Stimulated activated CD8-positive, alpha-beta memory T cell treated with anti-CD3 and anti-CD28 coated beads, Interleukin-7, amount 100 ng/mL, for 4 hours (primary cell): ENCODE results near the gene ALDH7A1.
"Not testable (repeated sequence)": the region's sequence is repeated elsewhere in the genome, so short reads cannot be mapped to it uniquely, and the experiment has no call there.

Source experiments
- DNase-seq, 2 donors: peaks; one replicate each; pipeline ENCODE4 v3.0.0-alpha.2; 2020; ENCODE audit warnings: low read depth in 2 of 2

Gene ALDH7A1

DNA sequence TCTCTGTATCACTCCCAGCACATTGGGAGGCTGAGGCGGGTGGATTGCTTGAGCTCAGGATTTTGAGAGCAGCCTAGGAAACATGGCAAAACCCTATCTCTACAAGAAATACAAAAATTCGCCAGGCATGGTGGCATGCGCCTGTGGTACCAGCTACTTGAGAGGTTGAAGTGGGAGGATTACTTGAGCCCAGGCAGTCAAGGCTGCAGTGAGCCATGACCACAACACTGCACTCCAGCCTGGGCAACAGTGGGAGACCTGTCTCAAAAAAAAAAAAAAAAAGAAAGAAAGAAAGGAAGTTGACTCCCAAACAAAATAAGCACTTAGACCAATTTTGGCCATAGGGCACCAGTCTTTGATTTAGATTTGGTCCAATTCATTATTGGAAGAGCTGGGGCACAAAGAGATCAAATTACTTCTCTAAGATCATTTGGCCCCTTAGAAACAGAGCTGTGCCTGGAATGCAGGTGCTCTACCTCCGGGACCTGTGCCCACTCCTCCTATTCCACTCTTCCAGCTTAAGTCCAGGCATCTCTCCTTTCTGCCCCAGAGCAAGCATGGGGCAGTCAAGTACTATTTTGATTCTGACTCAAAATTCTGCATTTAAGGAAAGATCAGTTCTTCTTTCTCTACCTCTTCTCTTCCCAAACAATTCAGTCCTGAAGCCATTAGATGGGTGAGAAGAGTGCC, 59.0 kb downstream of the ALDH7A1 start:
- DNase-seq = no peak

DNA sequence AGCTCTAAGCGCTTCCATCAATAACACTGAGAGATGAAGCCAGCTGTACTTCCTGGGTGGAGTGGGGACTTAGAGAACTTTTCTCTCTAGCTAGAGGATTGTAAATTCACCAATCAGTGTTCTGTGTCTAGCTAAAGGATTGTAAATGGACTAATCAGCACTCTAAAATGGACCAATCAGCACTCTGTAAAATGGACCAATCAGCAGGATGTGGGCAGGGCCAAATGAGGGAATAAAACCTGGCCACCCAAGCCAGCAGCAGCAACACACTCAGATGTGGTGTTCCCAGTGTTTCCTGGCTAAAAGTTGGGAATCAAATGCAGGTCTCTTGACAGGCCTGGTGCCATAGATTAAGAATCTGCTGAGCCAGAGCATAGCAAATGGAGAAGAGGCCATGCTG, 60.5 kb downstream of the ALDH7A1 start:
- no peak for DNase-seq

DNA sequence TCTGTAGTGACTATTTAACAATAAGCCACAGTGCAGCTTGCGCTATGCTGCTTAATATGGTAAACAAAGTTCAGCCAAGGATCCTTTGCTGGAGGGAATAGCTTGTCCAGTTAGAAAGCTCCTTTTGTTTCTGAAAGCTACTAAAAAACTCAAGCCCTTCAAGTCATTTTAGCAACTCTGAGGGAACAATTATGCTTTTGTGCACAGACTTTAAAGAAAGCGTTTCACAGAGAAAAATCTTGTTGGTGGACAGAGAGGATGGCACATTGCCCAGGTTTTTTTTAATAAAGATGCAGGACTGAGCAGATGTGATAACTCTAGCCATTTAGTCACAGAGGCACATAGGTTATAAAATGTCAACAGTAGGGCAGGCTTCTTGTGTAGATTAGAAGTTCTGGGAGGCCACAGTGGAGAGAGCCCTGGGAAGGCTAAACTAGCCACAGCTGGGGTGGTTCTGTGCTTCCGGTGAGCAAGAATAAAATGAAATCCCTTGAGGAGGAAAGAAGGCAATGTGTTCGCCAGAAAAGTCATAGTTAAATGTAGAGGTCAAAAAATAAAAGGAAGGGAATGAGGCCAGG, 63.4 kb downstream of the ALDH7A1 start:
- no peak for DNase-seq

DNA sequence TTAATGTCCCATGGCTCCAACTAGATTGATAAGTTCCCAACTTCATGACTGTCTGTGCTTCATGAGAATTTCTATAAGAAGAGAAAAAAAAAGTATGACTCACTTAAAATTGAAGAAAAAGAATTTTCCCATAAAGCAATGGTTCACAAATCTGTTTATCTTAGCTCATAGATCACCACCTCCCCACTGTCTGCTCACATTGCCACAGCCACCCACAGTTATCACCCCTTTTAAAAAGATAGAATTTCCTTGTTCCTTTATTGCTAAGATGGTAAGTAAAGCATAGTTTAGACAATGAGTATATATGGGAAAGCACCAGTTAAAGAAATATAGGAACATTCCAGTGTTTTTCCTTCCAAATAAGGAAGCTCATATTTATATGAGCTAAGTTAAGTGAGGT, 67.1 kb downstream of the ALDH7A1 start:
- no peak for DNase-seq

DNA sequence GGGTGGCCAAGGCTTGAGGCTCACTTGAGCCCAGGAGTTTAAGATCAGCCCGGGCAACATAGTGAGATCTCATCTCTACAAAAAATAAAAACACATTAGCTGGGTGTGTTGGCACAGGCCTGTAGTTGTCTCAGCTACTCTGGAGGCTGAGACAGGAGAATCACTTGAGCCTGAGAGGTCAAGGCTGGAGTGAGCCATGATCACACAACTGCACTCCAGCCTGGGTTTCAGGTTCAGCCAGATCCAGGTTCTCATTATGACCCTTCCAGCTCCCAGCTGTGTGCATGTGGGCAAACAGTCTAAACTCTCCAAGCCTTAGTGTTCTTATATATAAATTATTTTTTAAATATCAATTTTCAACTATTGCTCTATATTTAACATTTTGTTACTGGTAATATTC, 67.9 kb downstream of the ALDH7A1 start:
- DNase-seq = no peak

DNA sequence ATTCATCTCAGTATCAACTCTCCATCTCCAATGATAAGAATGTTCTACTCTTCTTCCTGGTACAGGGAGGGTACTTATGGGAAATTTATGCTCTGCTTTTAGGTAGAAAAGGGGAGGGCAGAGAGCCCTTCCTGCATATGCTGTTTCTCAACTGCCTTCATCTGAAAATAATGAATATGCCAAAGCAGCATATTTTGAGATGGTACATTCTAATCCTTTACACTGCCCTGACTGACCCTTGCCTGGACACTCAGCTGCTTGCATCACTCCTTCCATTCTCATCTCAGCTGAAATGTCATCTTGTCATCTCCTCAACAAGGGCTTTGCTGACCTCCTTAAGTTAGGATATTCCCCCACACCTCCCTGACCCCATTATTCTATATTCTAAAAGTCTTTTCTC, 68.5 kb downstream of the ALDH7A1 start:
- DNase-seq = no peak

DNA sequence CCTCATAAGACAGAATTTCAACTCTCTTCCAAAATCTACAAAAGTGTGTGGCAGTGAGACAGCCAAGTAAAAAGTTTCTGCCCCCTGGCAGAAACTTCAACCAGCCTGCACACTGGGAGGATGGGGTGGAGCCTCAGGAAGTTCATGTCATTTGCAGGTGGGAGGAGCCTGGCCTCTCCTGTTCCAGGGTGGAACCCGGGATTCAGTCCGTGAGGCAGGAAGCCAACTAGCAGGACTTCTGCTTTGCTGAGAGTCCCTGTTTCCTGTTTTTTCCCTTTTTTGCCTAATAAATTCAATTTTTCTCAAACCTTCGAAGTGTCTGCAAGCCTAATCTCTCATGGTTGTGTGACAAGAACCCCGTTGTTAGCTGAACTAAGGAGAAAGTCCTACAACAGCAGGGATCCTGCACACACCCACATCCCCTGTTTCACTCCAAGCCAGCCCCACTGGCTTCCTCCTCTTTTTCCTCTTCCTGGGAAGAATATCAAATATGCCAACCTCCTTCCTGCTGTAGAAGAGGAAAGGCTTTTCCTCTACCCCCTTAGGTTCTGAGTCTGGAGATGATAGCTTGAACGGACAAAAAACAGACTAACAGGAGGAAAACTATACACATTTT, 69.3 kb downstream of the ALDH7A1 start:
- no peak for DNase-seq

DNA sequence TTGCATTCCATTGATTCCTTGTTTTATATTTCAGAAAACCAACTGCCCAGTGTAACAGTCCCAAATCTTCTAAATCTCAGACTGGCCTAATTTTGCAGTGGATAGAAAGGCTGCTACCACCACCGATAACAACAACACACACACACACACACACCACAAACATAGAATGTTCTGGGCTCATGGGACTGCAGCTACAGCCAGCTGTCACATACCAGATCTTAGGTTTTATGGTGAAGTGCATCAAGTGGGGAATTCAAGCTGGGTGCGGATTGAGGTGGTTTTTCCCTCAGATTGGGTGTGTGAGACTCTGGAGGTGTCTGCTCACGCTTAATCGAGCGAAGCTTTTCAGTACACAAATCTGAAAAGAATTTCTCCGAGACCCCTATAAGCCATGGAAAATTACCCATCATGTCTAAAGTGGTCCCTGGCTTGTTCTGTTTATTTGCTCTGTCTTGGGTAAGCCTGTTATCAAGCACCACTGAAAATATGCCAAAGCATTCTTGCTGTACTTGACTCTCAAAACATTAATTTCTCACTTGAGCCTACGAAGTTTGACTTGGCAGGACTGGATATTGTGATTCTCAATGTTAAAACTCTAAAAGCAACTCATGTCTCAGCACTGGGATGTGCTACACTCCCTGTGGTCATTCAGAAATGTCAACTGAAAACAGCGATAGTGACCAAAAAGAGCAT, 71.1 kb downstream of the ALDH7A1 start:
- DNase-seq = no peak

DNA sequence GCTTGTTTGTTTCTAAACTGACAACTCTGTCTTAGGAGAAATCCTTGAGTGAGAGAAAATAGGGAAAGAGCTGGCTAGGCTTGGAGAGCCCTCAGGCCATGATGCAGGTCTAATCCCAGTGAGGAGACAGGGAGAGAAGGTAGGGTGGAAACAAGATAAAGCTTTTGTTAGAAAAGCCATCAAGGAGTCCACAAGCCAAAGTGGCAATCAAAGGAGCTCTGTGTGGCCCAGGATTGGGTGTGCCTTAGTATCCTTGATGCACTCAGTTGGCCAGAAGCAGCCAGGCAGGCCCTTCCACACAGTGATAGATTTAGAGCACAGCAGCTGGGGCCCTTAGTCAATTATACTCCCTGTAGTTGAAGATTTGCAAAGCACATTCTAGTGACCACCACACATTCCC, 73.9 kb downstream of the ALDH7A1 start:
- no peak for DNase-seq

DNA sequence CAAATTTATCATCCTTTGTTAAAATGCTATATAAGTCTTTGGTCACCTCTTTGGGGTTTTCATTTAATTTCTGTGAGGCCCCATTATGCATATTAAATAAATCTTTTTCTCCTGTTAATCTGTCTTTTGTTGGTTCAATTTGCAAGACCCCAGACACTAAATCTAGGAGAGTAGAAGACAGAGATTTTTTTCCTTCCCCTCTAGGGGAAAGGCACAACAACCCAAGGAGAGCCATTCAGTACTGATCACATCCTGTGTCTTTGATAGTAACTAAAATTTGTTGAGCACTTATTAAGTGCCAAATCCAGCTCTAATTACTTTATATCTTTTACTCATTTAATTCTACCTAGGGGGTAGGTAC, 74.4 kb downstream of the ALDH7A1 start:
- no peak for DNase-seq

DNA sequence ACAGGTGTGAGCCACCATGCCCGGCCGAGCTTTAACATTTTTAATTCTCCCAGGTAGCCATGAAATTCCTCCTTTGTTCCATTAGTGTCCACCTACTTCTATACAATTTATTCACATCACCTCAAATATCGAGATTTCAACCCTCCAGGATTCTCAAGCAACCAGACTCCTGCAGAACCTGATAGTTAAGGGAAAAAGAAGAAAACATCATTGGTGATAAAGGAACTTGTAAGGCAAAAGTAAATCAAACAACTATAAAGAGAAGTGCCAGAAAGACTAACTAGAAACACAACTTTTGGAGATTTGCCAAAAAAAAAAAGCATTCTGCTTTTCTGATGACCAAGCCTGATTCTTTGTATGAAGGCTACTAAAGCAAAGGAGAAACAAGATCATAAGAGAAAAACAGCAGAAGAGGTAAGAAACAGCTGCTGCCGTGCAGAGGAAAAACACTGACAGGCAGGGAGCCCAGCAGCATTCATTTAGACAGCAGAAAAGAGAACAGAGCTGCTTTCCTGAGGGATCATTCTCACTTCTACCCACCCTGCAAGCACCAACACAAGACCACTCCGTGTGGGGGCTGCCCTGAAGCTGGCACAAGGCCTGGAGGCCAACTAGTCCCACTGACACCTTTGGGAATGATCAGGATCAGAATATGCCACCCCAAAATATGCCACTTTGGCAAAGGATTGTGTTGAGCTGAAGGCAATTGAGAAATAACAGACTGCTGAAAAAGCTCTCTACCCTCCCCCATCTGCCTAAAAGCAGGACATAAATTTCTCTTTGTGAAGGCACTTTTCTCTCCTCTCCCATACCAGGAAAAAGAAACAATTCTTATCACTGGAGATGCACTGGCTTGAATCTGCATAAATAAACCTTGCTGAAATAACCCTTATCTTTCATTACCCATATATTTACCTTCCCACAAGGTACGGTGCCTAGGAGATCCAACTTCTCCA, 75.1 kb downstream of the ALDH7A1 start:
- no peak for DNase-seq

DNA sequence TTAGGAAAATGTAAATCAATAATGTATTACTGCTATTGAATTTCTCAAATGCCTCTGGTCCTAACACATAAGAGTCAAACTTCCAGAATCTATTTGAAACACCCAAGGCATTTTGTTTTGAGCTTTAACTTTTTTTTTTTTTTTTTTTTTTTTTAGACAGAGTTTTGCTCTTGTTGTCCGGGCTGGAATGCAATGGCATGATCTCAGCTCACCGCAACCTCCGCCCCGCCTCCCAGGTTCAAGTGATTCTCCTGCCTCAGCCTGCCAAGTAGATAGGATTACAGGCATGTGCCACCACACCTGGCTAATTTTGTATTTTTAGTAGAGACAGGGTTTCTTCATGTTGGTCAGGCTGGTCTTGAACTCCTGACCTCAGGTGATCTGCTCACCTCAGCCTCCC, 75.8 kb downstream of the ALDH7A1 start:
- not testable (repeated sequence) for DNase-seq

DNA sequence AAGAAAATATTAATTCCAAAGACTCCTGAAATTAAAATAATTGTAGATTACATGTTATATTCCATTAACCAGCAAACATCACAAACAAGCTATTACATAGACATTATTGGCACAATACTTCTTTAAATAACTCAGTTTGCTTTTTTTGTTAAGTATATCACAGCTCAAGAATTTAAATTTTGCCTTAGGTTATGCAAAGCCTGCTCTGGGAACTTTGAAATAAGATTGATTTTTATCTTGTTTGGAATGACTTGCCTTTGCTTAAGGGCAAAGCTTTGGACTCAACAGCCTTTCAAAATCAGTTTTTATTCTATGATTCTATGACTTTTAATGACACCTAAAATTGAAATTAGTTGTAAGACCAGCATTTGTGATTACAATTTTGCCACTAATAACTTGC, 78.2 kb downstream of the ALDH7A1 start:
- DNase-seq = no peak

DNA sequence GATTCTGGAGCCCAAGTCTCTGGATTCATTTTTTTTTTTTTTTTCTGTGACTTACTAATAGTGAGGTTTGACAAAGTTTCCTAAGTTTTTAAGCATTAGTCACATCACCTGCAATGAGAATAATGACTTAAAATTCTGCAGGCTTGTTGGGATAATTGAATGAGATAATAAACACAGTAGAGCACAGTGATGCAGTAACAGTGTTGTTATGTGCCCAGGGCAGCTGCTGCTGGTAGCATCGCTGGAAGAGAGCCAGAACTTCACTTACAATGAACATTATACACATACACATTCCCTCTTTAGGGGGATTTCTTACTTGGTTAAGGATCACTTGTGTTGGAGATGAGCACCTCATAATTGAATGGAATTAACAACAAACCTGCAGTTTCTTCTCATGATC, 78.9 kb downstream of the ALDH7A1 start:
- no peak for DNase-seq

DNA sequence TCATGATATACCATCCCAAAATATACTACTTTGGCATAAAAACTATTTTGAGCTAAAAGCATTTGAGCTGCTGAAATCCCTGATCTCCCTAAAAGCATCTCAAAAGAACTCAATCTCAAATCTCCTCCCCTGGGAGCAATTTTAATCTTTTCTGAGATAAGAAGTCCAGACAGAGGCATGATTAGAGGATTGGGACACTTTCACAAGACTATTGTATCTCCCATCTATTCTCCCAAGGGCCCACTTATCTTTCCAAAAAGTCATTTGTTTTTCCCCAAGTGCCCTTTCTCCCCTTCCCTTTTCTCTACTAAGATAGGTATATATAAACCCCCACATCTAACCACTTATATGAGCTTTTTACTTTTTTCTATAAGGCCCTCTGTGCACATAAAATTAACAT, 79.7 kb downstream of the ALDH7A1 start:
- no peak for DNase-seq

DNA sequence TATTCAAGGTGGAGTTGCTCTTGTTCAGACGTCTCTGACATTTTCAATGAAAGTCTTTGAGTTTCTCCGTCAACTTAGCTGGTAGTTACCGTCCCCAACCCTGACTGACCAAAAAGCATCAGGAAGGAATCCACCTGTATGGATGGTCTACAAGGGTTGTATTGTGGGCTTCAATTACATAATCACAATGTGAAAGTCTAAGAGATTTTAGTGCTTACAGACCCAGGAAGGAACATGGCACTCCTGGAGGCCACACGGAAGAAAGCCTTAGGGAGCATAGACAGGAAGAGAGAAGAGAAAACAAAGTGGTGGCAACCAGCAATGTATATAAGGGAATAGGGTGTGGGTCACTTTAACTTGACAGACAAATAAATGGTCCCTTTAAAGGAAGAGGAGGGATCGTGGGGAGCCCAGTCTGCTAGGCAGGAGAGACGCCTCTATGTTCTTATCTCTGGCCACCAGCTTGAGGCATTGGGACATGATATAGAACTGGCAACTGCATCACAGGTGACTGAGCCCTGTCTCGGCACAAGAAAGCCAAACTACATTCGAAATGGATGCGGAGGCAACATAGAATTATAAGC, 80.4 kb downstream of the ALDH7A1 start:
- DNase-seq = no peak

DNA sequence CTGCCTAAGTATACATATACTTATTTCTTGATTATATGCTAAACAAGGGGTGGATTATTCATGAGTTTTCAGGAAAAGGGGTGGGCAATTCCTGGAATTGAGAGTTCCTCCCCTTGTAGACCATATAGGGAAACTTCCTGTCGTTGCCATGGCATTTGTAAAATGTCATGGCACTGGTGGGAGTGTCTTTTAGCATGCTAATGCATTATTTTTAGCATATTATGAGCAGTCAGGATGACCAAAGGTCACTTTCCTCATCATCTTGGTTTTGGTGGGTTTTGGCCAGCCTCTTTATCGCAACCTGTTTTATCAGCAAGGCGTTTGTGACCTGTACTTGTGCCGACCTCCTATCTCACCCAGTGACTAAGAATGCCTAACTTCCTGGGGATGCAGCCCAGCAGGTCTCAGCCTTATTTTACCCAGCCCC, 80.9 kb downstream of the ALDH7A1 start:
- no peak for DNase-seq

DNA sequence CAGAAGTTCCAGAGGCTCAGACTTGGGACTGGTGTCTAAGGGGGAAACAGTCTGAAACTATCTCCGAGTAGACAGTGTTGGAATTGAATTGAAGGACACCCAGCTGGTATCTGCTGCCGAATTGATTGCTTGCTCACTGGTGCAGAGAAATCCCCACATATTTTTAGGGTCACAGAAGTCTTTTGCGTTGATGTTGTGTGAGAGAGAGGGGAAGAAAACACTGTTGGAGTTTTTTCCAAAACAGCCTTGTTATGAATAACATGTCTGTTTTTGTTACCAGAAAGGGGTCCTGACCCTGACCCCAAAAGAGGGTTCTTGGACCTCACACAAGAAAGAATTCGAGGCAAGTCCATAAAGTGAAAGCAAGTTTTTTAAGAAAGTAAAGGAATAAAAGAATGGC, 81.3 kb downstream of the ALDH7A1 start:
- no peak for DNase-seq

DNA sequence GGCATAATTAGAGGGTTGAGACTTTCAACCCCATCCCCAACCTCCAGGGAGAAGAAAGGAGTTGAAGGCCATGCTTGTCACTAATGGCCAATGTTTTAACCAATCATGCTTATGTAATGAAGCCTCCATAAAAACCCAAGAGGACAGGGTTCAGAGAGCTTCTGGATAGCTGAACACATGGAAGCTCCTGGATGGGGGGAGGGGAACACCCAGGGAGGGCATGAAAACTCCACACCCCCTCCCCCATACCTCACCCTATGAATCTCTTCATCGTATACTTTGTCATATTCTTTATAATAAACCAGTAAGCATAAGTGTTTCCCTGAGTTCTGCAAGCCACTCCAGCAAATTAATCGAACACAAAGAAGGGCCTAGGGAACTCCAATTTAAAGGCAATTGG, 81.7 kb downstream of the ALDH7A1 start:
- DNase-seq = no peak

DNA sequence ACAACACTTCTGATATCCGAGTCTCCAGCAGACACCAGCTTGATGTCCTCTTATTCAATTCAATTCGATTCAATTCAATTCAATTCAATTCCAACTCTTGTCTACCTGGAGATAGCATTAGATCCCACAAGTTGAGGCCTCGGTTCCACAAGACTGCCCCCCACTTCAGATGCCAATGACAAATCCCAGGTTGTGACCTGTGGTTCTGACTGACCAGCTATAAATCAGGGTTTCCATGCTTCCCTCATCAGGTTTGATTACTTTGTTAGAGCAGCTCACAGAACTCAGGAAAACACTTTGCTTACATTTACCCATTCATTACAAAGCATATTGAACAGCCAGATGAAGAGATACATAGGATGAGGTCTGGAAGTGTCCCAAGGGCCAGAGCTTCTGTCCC, 82.6 kb downstream of the ALDH7A1 start:
- no peak for DNase-seq

DNA sequence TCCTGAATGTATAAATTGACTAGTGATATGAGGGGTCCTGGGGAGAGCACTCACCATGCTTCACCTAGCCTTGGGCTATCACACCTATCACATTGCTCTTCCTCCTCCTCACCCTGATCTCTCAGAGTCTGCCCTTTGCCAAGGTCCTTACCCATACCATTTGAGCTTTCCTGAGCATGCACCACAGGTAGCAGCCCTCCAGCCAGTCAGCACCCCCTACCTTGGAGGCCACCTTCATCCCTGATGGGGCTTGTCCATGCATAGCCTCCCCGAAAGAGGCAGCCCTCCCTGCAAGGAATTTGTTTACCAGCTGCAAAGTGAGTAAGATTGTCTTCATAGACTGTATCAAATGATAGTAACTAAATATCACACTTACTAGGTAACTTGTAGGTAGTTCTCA, 83.1 kb downstream of the ALDH7A1 start:
- no peak for DNase-seq

DNA sequence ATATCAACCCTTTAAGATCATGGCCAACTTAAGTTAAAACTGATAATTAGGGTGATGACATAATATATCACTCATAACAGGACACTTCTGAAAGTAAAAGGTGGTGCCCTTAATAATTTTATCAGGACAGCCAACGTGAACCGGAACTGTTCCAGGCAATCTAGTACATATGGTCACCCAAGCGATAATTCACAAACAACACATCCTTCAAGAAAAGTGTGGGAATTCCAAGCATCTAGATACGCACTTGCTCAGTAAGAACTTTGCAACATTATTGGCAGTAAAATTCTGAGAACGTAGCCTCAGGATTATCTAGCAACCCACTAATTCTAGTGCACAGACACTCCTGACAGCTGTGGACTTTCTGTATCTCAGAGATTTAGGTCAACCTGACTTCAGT, 85.7 kb downstream of the ALDH7A1 start:
- no peak for DNase-seq
